Endothelial cell of umbilical vein (primary cell): ENCODE results near the gene FASLG. TPM values are rescaled to one million over a fixed set of nuclear protein-coding genes. Genes with fewer than 3 reads are reported as not detected.
"Not testable (repeated sequence)": the region's sequence is repeated elsewhere in the genome, so short reads cannot be mapped to it uniquely, and the experiment has no call there.

ENCODE experiments used
- BruUV-seq: library from RNA; stranded (reverse); fragments of 400-500 nt; replicated peaks from 2 replicates; lab custom pipeline; 2021; lab: Mats Ljungman, UMichigan
- CTCF ChIA-PET: fragments of 300-600, 350-600 bp; sonication (Branson Sonifier 250); formaldehyde crosslinking; loops from one replicate; lab custom pipeline; 2021; ENCODE audit warnings: antibody characterized with exemption, inconsistent platforms; lab: Charles Lee
- POLR2A ChIA-PET: fragments of 300-600, 350-600 bp; sonication (Branson Sonifier 250); formaldehyde crosslinking; loops from one replicate; lab custom pipeline; 2021; ENCODE audit warnings: antibody characterized with exemption, inconsistent platforms; lab: Charles Lee
- DNase-seq: peaks from one replicate; pipeline ENCODE4 v3.0.0-alpha.2; 2011; ENCODE audit warnings: low read depth, low spot score
- FAIRE-seq: peaks from 2 replicates; lab custom pipeline; 2011; peaks lifted over from hg19 to GRCh38; lab: Jason Lieb, UNC
- H2AFZ ChIP-seq: 2 replicates; pipeline ENCODE4 v1.6.0; 2012; ENCODE audit warnings: low read depth, low read length, control low read depth, inconsistent platforms
- H3K27ac ChIP-seq: 2 replicates; pipeline ENCODE4 v1.5.1; 2011; ENCODE audit warnings: low read depth, mild to moderate bottlenecking, control low read depth, low read length, moderate library complexity; ENCODE audit not compliant: insufficient read depth
- H3K27me3 ChIP-seq, 2 experiments: 2 replicates each; pipeline versions ENCODE4 v1.6.0 to v1.6.1; 2011; ENCODE audit warnings: low read length in 2 of 2, mixed read lengths in 1 of 2; ENCODE audit not compliant: control insufficient read depth in 2 of 2, insufficient read depth in 2 of 2
- H3K36me3 ChIP-seq, 2 experiments: 2 replicates in 1 of 2; 3 replicates in 1 of 2; pipeline ENCODE4 v1.5.1; 2011; ENCODE audit warnings: low read length in 2 of 2, mild to moderate bottlenecking in 1 of 2, moderate library complexity in 1 of 2; ENCODE audit not compliant: control insufficient read depth in 2 of 2, insufficient read depth in 2 of 2; ENCODE audit errors: extremely low read depth in 1 of 2
- H3K4me1 ChIP-seq: 3 replicates; pipeline ENCODE4 v1.5.1; 2011; ENCODE audit warnings: mild to moderate bottlenecking, low read length; ENCODE audit not compliant: control insufficient read depth, insufficient read depth; ENCODE audit errors: extremely low read depth
- H3K4me2 ChIP-seq: 2 replicates; pipeline ENCODE4 v1.6.1; 2011; ENCODE audit warnings: low read length, control low read depth, mixed read lengths; ENCODE audit not compliant: insufficient read depth
- H3K4me3 ChIP-seq, 3 experiments: fragments of 200-600 bp in 1 of 3; sonication (generic), shearing (Covaris generic) in 1 of 3; replicated peaks in 1 of 3; 2 replicates each; pipeline ENCODE4 v1.5.1; 2011 to 2016; ENCODE audit warnings: control low read depth in 3 of 3, low read length in 3 of 3, mild to moderate bottlenecking in 2 of 3, inconsistent platforms in 1 of 3, low read depth in 1 of 3, moderate library complexity in 1 of 3; ENCODE audit not compliant: insufficient read depth in 1 of 3
- H3K79me2 ChIP-seq: 2 replicates; pipeline ENCODE4 v1.6.0; 2012; ENCODE audit warnings: low read length, inconsistent platforms; ENCODE audit not compliant: control insufficient read depth, insufficient read depth
- H3K9ac ChIP-seq: replicated peaks from 2 replicates; pipeline ENCODE3; 2011; ENCODE audit warnings: low read length, control low read depth; ENCODE audit not compliant: insufficient read depth; ENCODE audit errors: extremely low read depth
- H3K9me1 ChIP-seq: replicated peaks from 3 replicates; pipeline ENCODE4 v1.6.0; 2011; ENCODE audit warnings: mild to moderate bottlenecking, low read length; ENCODE audit not compliant: control insufficient read depth, insufficient read depth; ENCODE audit errors: extremely low read depth
- H3K9me3 ChIP-seq: replicated peaks from 2 replicates; pipeline ENCODE4 v1.5.1; 2012; ENCODE audit warnings: low read length, inconsistent platforms; ENCODE audit not compliant: control insufficient read depth, insufficient read depth
- H4K20me1 ChIP-seq: replicated peaks from 2 replicates; pipeline ENCODE3; 2011; ENCODE audit warnings: mild to moderate bottlenecking, low read length; ENCODE audit not compliant: control insufficient read depth, insufficient read depth; ENCODE audit errors: extremely low read depth
- CTCF ChIP-seq, 2 donors: IDR thresholded peaks; 1 replicate in 1 of 2; 2 replicates in 1 of 2; pipeline ENCODE4 v1.5.1; 2011; ENCODE audit warnings: low read length in 2 of 2, mild to moderate bottlenecking in 2 of 2, moderate library complexity in 2 of 2, control low read depth in 1 of 2, inconsistent platforms in 1 of 2, low read depth in 1 of 2; ENCODE audit not compliant: insufficient read depth in 1 of 2; ENCODE audit errors: extremely low read depth in 1 of 2
- EZH2 ChIP-seq: IDR thresholded peaks from 2 replicates; pipeline ENCODE4 v1.6.1; 2012; ENCODE audit warnings: borderline replicate concordance, low read depth, mild to moderate bottlenecking, moderate library complexity, low read length, inconsistent platforms; ENCODE audit not compliant: severe bottlenecking
- GATA2 ChIP-seq: IDR thresholded peaks from 2 replicates; pipeline ENCODE4 v1.7.0; 2011; ENCODE audit warnings: low read depth, mild to moderate bottlenecking, moderate library complexity, mixed read lengths, low read length; ENCODE audit not compliant: insufficient read length, insufficient read depth
- JUN ChIP-seq: IDR thresholded peaks from 2 replicates; pipeline ENCODE4 v1.6.1; 2011; ENCODE audit warnings: borderline replicate concordance, low read depth; ENCODE audit not compliant: insufficient read length, insufficient read depth
- MAX ChIP-seq: IDR thresholded peaks from 2 replicates; pipeline ENCODE4 v1.6.1; 2011; ENCODE audit not compliant: insufficient read depth, insufficient read length
- MYC ChIP-seq: IDR thresholded peaks from one replicate; pipeline ENCODE4 v1.6.1; 2011; ENCODE audit warnings: mild to moderate bottlenecking, low read depth, low read length
- POLR2A ChIP-seq: IDR thresholded peaks from 2 replicates; pipeline ENCODE4 v1.6.1; 2012; ENCODE audit warnings: low read depth, mild to moderate bottlenecking, control low read depth, low read length
- POLR2AphosphoS5 ChIP-seq: IDR thresholded peaks from 2 replicates; pipeline ENCODE4 v1.6.1; 2012; ENCODE audit warnings: low read depth, mild to moderate bottlenecking, control low read depth, low read length, moderate library complexity; ENCODE audit not compliant: insufficient read depth
- dilution Hi-C: fragments of 300-500 bp; cut with MboI; formaldehyde crosslinking; loops from one replicate; pipeline ENCODE4 v1.15.0; 2019; ENCODE audit warnings: low sequenced_read_pairs; ENCODE audit not compliant: extremely low pct_ligation_motif_present
- intact Hi-C: fragments of 100-400 bp; cut with micrococcal nuclease; formaldehyde crosslinking; loops from one replicate; pipeline ENCODE4 v1.10.0; 2022
- polyA plus RNA-seq, 4 experiments: library from polyadenylated mRNA; depleted of rRNA in 3 of 4; stranded (reverse) in 3 of 4; unstranded in 1 of 4; fragments of >200 nt; gene quantifications; 2 replicates each; pipeline versions ENCODE4 v1.2.1 to v1.2.3, GENCODE V29; 2011 to 2012; ENCODE audit warnings: missing spikeins in 1 of 4
- total RNA-seq: library from RNA; stranded (reverse); gene quantifications from 2 replicates; pipeline ENCODE4 v1.2.3, GENCODE V29; 2021

Gene FASLG
- total and polyA plus RNA-seq, 2 donors (not counting 3 experiments of a cell fraction or from before 2014, with no cell fraction given), result not detected

GRCh38 chr1:172686143-172686542 lies 27.2 kb downstream of the FASLG start:
- DNase-seq (no peak), FAIRE-seq (no peak)
- Histone ChIP-seq H3K4me1 (no peaks in the 10 kb centered on the region), H3K36me3 (no peaks in the 10 kb centered on the region), H2AFZ (no peak overlapping the region), H3K9ac (no peak overlapping the region), H3K79me2 (no peaks in the 10 kb centered on the region), H3K27ac (no peak overlapping the region), H3K9me3 (no peaks in the 10 kb centered on the region), H4K20me1 (no peaks in the 10 kb centered on the region), H3K4me2 (no peak overlapping the region), H3K27me3 (no peaks in the 10 kb centered on the region), H3K9me1 (no peaks in the 10 kb centered on the region), H3K4me3 (no peak overlapping the region)
- BruUV-seq, result no TSS peak
- ChIA-PET CTCF (no interaction called here), POLR2A (no interaction called here)
- intact Hi-C loops (no loop called here), dilution Hi-C loops (no loop called here)
- TF ChIP-seq EZH2, result no peak
- no peak for TF ChIP-seq MAX
- TF ChIP-seq GATA2, result no peak
- TF ChIP-seq JUN, result no peak
- no peak for TF ChIP-seq POLR2AphosphoS5
- TF ChIP-seq POLR2A, result no peak
- TF ChIP-seq MYC, result no peak
- TF ChIP-seq CTCF (IDR thresholded peaks at IDR 0.05; ENCODE audit: extremely low read depth in 1 of 2, insufficient read depth in 1 of 2, low read depth in 1 of 2, low read length in 2 of 2), result no peak

- H4K20me1 ChIP-seq, H3K36me3 ChIP-seq, H3K9me3 ChIP-seq, intact Hi-C loops, H3K9me1 ChIP-seq, H3K27ac ChIP-seq, H3K9ac ChIP-seq, CTCF ChIA-PET, dilution Hi-C loops, POLR2A ChIA-PET, FAIRE-seq, DNase-seq, H3K79me2 ChIP-seq, BruUV-seq, H3K27me3 ChIP-seq, H3K4me1 ChIP-seq, H3K4me2 ChIP-seq, H2AFZ ChIP-seq, H3K4me3 ChIP-seq: not testable (repeated sequence)
These were observed 29.7 kb downstream of the FASLG start for GRCh38 chr1:172688428-172689085.

GRCh38 chr1:172690925-172691324 lies 32.0 kb downstream of the FASLG start:
- H2AFZ ChIP-seq, H3K4me1 ChIP-seq, H3K27me3 ChIP-seq, H3K4me3 ChIP-seq, intact Hi-C loops, H3K4me2 ChIP-seq, FAIRE-seq, DNase-seq, H3K9me3 ChIP-seq, BruUV-seq, H3K27ac ChIP-seq, H4K20me1 ChIP-seq, H3K9me1 ChIP-seq, dilution Hi-C loops, CTCF ChIA-PET, H3K9ac ChIP-seq, H3K79me2 ChIP-seq, POLR2A ChIA-PET, H3K36me3 ChIP-seq: not testable (repeated sequence)
